Vagina (tissue), 2 donors: ENCODE measurements around the gene ASAP3.

Source experiments
- CTCF ChIP-seq, 3 experiments: fragments of 450-650 bp in 2 of 3; fragments of 200-600 bp in 1 of 3; sonication (generic) in 1 of 3; IDR thresholded peaks; one replicate each; pipeline ENCODE4 v1.5.1; 2017 to 2019; ENCODE audit warnings: antibody characterized with exemption in 3 of 3, mild to moderate bottlenecking in 2 of 3, moderate library complexity in 2 of 3
- POLR2A ChIP-seq, 2 donors: fragments of 450-650 bp; IDR thresholded peaks; one replicate each; pipeline ENCODE4 v1.6.1; 2017; ENCODE audit warnings: antibody characterized with exemption in 2 of 2, mild to moderate bottlenecking in 2 of 2, moderate library complexity in 2 of 2
- POLR2AphosphoS5 ChIP-seq, 2 donors: sonication (generic); formaldehyde crosslinking; IDR thresholded peaks; one replicate each; pipeline ENCODE4 v1.9.0; 2017; ENCODE audit warnings: antibody characterized with exemption in 2 of 2, mild to moderate bottlenecking in 2 of 2, low read depth in 1 of 2; ENCODE audit not compliant: insufficient read depth in 1 of 2

GRCh38 chr1:23515905-23516304 is 31.9 kb upstream of the ASAP3 start:
- TF ChIP-seq POLR2AphosphoS5 (IDR thresholded peaks at IDR 0.05; ENCODE audit: insufficient read depth in 1 of 2, low read depth in 1 of 2) (no peak), POLR2A (IDR thresholded peaks at IDR 0.05) (no peak), CTCF (IDR thresholded peaks at IDR 0.05) (no peak)
